Mesendoderm (in vitro differentiated cells): ENCODE data around the gene BEST4.

Source experiments
- DNase-seq: peaks from one replicate; pipeline ENCODE4 v3.0.0; 2013
- H2AK5ac ChIP-seq: 2 replicates; pipeline ENCODE4 v1.6.1; 2013; ENCODE audit warnings: low read length, inconsistent platforms
- H2BK120ac ChIP-seq: 2 replicates; pipeline ENCODE4 v1.6.1; 2013; ENCODE audit warnings: low read depth, mild to moderate bottlenecking, low read length, moderate library complexity, mixed read lengths
- H2BK15ac ChIP-seq: replicated peaks from 2 replicates; pipeline ENCODE4 v1.6.1; 2013; ENCODE audit warnings: low read depth, mild to moderate bottlenecking, moderate library complexity
- H2BK5ac ChIP-seq: 2 replicates; pipeline ENCODE4 v1.6.1; 2013; ENCODE audit warnings: low read length, inconsistent platforms
- H3K18ac ChIP-seq: 2 replicates; pipeline ENCODE4 v1.6.1; 2013; ENCODE audit warnings: mild to moderate bottlenecking, low read length, mixed read lengths
- H3K23ac ChIP-seq: one replicate; pipeline ENCODE4 v1.6.1; 2013; ENCODE audit warnings: low read length
- H3K27ac ChIP-seq: 2 replicates; pipeline ENCODE4 v1.5.1; 2013; ENCODE audit warnings: low read depth, mild to moderate bottlenecking, inconsistent platforms, low read length, moderate library complexity
- H3K27me3 ChIP-seq: 2 replicates; pipeline ENCODE4 v1.6.1; 2013; ENCODE audit warnings: low read length, control low read depth, mild to moderate bottlenecking, inconsistent platforms; ENCODE audit not compliant: insufficient read depth, poor library complexity
- H3K36me3 ChIP-seq: 2 replicates; pipeline ENCODE4 v1.6.1; 2013; ENCODE audit warnings: low read length, inconsistent platforms; ENCODE audit not compliant: control insufficient read depth, insufficient read depth
- H3K4ac ChIP-seq: one replicate; pipeline ENCODE4 v1.6.1; 2013; ENCODE audit warnings: low read depth, mild to moderate bottlenecking, low read length, moderate library complexity
- H3K4me1 ChIP-seq: 2 replicates; pipeline ENCODE4 v1.6.1; 2013; ENCODE audit warnings: low read depth, low read length, inconsistent platforms; ENCODE audit not compliant: control insufficient read depth
- H3K4me2 ChIP-seq: 2 replicates; pipeline ENCODE4 v1.6.1; 2013; ENCODE audit warnings: low read length
- H3K4me3 ChIP-seq: 2 replicates; pipeline ENCODE4 v1.5.1; 2013; ENCODE audit warnings: mild to moderate bottlenecking, low read length
- H3K56ac ChIP-seq: one replicate; pipeline ENCODE4 v1.6.1; 2013; ENCODE audit warnings: low read length
- H3K79me1 ChIP-seq: 2 replicates; pipeline ENCODE4 v1.6.1; 2013; ENCODE audit warnings: low read length, inconsistent platforms
- H3K79me2 ChIP-seq: 2 replicates; pipeline ENCODE4 v1.6.1; 2013; ENCODE audit warnings: mild to moderate bottlenecking, low read length; ENCODE audit not compliant: control insufficient read depth, insufficient read depth
- H3K9ac ChIP-seq: 2 replicates; pipeline ENCODE4 v1.6.1; 2013; ENCODE audit warnings: low read length, inconsistent platforms
- H4K5ac ChIP-seq: one replicate; pipeline ENCODE4 v1.6.1; 2013; ENCODE audit warnings: low read length
- H4K8ac ChIP-seq: one replicate; pipeline ENCODE4 v1.6.1; 2013; ENCODE audit warnings: low read depth, mild to moderate bottlenecking, control low read depth, low read length, moderate library complexity
- WGBS: extraction: QIAGEN DNeasy Blood & Tissue Kit; methylation state at CpG from one replicate; pipeline ENCODE4 v1.1.7; 2013; ENCODE audit warnings: low lambda C conversion rate, missing lambda C conversion rate; ENCODE audit not compliant: insufficient coverage; ENCODE audit errors: extremely low coverage; 5-methylcytosine and 5-hydroxymethylcytosine counted together

The BEST4 gene

GRCh38 chr1:44820328-44821239 lies 32.6 kb upstream of the BEST4 start:
- no peak overlapping the region for H2BK120ac ChIP-seq
- H4K5ac ChIP-seq: peak overlapping the region; percentile 15
- peak overlapping the region; percentile 83 for H2AK5ac ChIP-seq
- H3K27ac ChIP-seq: no peak overlapping the region
- H3K18ac ChIP-seq: peak overlapping the region; percentile 43
- peak overlapping the region; percentile 74 for H3K9ac ChIP-seq
- H3K4me2 ChIP-seq: peak overlapping the region; percentile 30
- no peaks in the 10 kb centered on the region for H3K36me3 ChIP-seq
- no peak overlapping the region for H2BK15ac ChIP-seq
- no peak overlapping the region for H4K8ac ChIP-seq
- H3K79me1 ChIP-seq: no peaks in the 10 kb centered on the region
- WGBS: no CpG with 5 or more reads among the region's 25 CpGs
- H2BK5ac ChIP-seq: peak overlapping the region; percentile 100
- peaks cover 3% of the 10 kb centered on the region for H3K4me1 ChIP-seq
- H3K23ac ChIP-seq: no peak overlapping the region
- no peaks in the 10 kb centered on the region for H3K27me3 ChIP-seq
- H3K56ac ChIP-seq: peak overlapping the region; percentile 93
- no peak overlapping the region for H3K4ac ChIP-seq
- peak overlapping the region; percentile 3 for H3K4me3 ChIP-seq
- no peaks in the 10 kb centered on the region for H3K79me2 ChIP-seq
- no peak for DNase-seq

DNA sequence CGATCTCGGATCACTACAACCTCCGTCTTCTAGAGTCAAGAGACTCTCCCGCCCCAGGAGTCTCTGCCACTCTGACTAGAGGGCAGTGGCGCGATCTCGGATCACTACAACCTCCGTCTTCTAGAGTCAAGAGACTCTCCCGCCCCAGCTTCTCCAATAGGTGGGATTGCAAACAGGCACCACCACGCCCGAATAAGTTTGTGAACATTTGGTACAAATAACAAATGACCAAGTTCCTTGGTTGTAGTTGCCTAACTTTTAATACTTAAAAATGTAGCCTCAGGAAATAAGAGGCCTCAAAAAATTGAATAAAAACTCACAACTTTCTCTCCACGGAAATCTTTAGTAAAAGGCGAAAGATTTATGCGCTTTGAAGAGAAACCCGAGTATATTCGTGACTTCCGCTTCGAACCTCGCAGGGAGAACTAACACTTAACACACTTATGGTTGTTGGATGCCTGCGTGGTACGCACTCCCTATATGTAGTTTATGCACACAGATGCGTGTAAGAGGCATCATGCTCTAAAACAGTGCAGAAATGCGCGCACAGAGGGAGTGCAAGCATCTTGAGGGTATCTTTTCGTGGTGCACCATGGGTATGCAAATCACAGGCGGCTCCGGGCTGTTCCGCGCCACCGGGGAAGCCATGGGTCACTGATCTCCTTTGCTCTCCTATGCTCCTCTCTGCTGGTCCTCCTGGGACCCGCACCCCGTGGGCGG lies 31.8 kb upstream of the BEST4 start:
- peak overlapping the region; percentile 96 for H2BK120ac ChIP-seq
- H3K27me3 ChIP-seq: no peaks in the 10 kb centered on the region
- peak overlapping the region; percentile 30 for H3K4me2 ChIP-seq
- no CpG with 5 or more reads among the region's 33 CpGs for WGBS
- peak overlapping the region; percentile 53 for H3K27ac ChIP-seq
- H3K4me3 ChIP-seq: peak overlapping the region; percentile 3
- no peak overlapping the region for H4K8ac ChIP-seq
- H2BK15ac ChIP-seq: no peak overlapping the region
- peak overlapping the region; percentile 43 for H3K18ac ChIP-seq
- no peaks in the 10 kb centered on the region for H3K36me3 ChIP-seq
- no peak overlapping the region for H3K23ac ChIP-seq
- peak overlapping the region; percentile 74 for H3K9ac ChIP-seq
- no peaks in the 10 kb centered on the region for H3K79me1 ChIP-seq
- DNase-seq: peak; percentile 100
- no peak overlapping the region for H2AK5ac ChIP-seq
- peaks cover 3% of the 10 kb centered on the region for H3K4me1 ChIP-seq
- H4K5ac ChIP-seq: no peak overlapping the region
- peak overlapping the region; percentile 92 for H3K4ac ChIP-seq
- H3K79me2 ChIP-seq: no peaks in the 10 kb centered on the region
- H3K56ac ChIP-seq: peak overlapping the region; percentile 93
- H2BK5ac ChIP-seq: peak overlapping the region; percentile 100

DNA sequence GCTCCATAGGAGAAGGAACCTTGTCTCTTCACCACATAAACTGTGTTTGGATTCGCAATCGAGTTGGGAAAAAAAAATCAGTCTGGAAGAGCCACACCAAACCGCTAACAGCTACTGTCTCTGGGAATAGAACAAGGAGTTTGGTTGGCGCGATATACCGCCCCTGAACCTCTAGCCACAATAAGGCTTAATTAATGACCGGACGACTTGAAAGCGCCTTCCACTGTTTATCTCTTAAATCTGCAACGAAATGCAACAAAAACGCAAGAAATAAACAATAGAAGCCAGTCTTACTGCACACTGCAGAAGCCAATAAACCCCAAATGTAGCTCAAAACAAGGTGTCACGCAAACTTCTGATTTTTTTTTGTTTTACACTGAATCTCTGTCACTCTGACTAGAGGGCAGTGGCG lies 31.2 kb upstream of the BEST4 start:
- H4K8ac ChIP-seq: no peak overlapping the region
- no peak overlapping the region for H3K4ac ChIP-seq
- H3K18ac ChIP-seq: no peak overlapping the region
- peak overlapping the region; percentile 16 for H3K9ac ChIP-seq
- H3K79me2 ChIP-seq: no peaks in the 10 kb centered on the region
- no peak overlapping the region for H3K27ac ChIP-seq
- H3K27me3 ChIP-seq: no peaks in the 10 kb centered on the region
- H2BK15ac ChIP-seq: no peak overlapping the region
- no peak overlapping the region for H2AK5ac ChIP-seq
- no peak overlapping the region for H2BK120ac ChIP-seq
- no peak overlapping the region for H3K4me3 ChIP-seq
- H2BK5ac ChIP-seq: no peak overlapping the region
- H3K36me3 ChIP-seq: no peaks in the 10 kb centered on the region
- H4K5ac ChIP-seq: no peak overlapping the region
- peaks cover 3% of the 10 kb centered on the region for H3K4me1 ChIP-seq
- no peak for DNase-seq
- peak overlapping the region; percentile 7 for H3K4me2 ChIP-seq
- H3K79me1 ChIP-seq: no peaks in the 10 kb centered on the region
- peak overlapping the region; percentile 69 for H3K56ac ChIP-seq
- H3K23ac ChIP-seq: no peak overlapping the region
- no CpG with 5 or more reads among the region's 13 CpGs for WGBS

GRCh38 chr1:44817771-44818495 lies 30.0 kb upstream of the BEST4 start:
- Histone ChIP-seq H3K4ac (no peak overlapping the region), H3K36me3 (no peaks in the 10 kb centered on the region), H3K4me2 (no peak overlapping the region), H3K23ac (no peak overlapping the region), H2AK5ac (peak overlapping the region; percentile 43), H3K79me2 (no peaks in the 10 kb centered on the region), H3K4me3 (no peak overlapping the region), H4K5ac (no peak overlapping the region), H3K27me3 (no peaks in the 10 kb centered on the region), H4K8ac (no peak overlapping the region), H3K18ac (no peak overlapping the region), H2BK120ac (no peak overlapping the region), H3K27ac (no peak overlapping the region), H3K56ac (peak overlapping the region; percentile 3), H3K79me1 (no peaks in the 10 kb centered on the region), H2BK15ac (no peak overlapping the region), H3K9ac (no peak overlapping the region), H3K4me1 (peaks cover 3% of the 10 kb centered on the region), H2BK5ac (no peak overlapping the region)
- DNase-seq: no peak
- WGBS: no CpG with 5 or more reads among the region's 11 CpGs

GRCh38 chr1:44817307-44817706 lies 29.3 kb upstream of the BEST4 start:
- no peaks in the 10 kb centered on the region for H3K79me1 ChIP-seq
- no CpG with 5 or more reads among the region's 2 CpGs for WGBS

More at GRCh38 chr1:44817307-44817706, 29.3 kb upstream of the BEST4 start:
- no peaks in the 10 kb centered on the region for H3K27me3 ChIP-seq
- H2BK120ac ChIP-seq: no peak overlapping the region
- H4K5ac ChIP-seq: no peak overlapping the region
- H2BK15ac ChIP-seq: no peak overlapping the region
- H3K23ac ChIP-seq: no peak overlapping the region
- H3K27ac ChIP-seq: no peak overlapping the region
- H3K4me1 ChIP-seq: peaks cover 3% of the 10 kb centered on the region
- H2BK5ac ChIP-seq: no peak overlapping the region
- no peak overlapping the region for H3K9ac ChIP-seq
- no peak overlapping the region for H3K4me3 ChIP-seq
- H3K4ac ChIP-seq: no peak overlapping the region
- H3K56ac ChIP-seq: no peak overlapping the region
- H4K8ac ChIP-seq: no peak overlapping the region
- DNase-seq: no peak
- H3K79me2 ChIP-seq: no peaks in the 10 kb centered on the region
- H3K4me2 ChIP-seq: no peak overlapping the region
- peak overlapping the region; percentile 43 for H2AK5ac ChIP-seq
- no peak overlapping the region for H3K18ac ChIP-seq
- no peaks in the 10 kb centered on the region for H3K36me3 ChIP-seq
